Stimulated activated CD4-positive, alpha-beta T cell treated with anti-CD3 and anti-CD28 coated beads, Interleukin-15, amount 100 ng/mL, for 48 hours (primary cell): ENCODE measurements around the gene FCHSD2.
"Not testable (repeated sequence)": the region's sequence is repeated elsewhere in the genome, so short reads cannot be mapped to it uniquely, and the experiment has no call there.

Experiments used
- DNase-seq, 2 donors: peaks; one replicate each; pipeline ENCODE4 v3.0.0-alpha.2; 2020; ENCODE audit warnings: low read depth in 2 of 2

The FCHSD2 gene

GRCh38 chr11:73123892-73124291 is 18.2 kb downstream of the FCHSD2 start:
- DNase-seq = not testable (repeated sequence)

GRCh38 chr11:73121692-73122091 is 20.4 kb downstream of the FCHSD2 start:
- DNase-seq = no peak

- DNase-seq = no peak
These were observed 25.0 kb downstream of the FCHSD2 start for GRCh38 chr11:73117071-73117470.

- DNase-seq = no peak
These were observed 25.5 kb downstream of the FCHSD2 start for GRCh38 chr11:73116636-73117035.

GRCh38 chr11:73114835-73115220 is 27.3 kb downstream of the FCHSD2 start:
- no peak for DNase-seq

- DNase-seq = no peak
These were observed 27.8 kb downstream of the FCHSD2 start for GRCh38 chr11:73114110-73114834.

GRCh38 chr11:73113426-73113825 is 28.7 kb downstream of the FCHSD2 start:
- no peak for DNase-seq

GRCh38 chr11:73107597-73107996 is 34.5 kb downstream of the FCHSD2 start:
- no peak for DNase-seq

GRCh38 chr11:73106347-73106746 is 35.8 kb downstream of the FCHSD2 start:
- DNase-seq = no peak

- DNase-seq = no peak
These were observed 41.5 kb downstream of the FCHSD2 start for GRCh38 chr11:73100578-73100977.

GRCh38 chr11:73099512-73100266 is 42.4 kb downstream of the FCHSD2 start:
- DNase-seq = no peak

- DNase-seq = no peak
These were observed 46.5 kb downstream of the FCHSD2 start for GRCh38 chr11:73095613-73096012.

GRCh38 chr11:73091521-73092305 is 50.4 kb downstream of the FCHSD2 start:
- DNase-seq = no peak

- no peak for DNase-seq
These were observed 54.4 kb downstream of the FCHSD2 start for GRCh38 chr11:73087730-73088129.

GRCh38 chr11:73085189-73085875 is 56.8 kb downstream of the FCHSD2 start:
- DNase-seq = no peak

- DNase-seq = no peak
These were observed 63.5 kb downstream of the FCHSD2 start for GRCh38 chr11:73078631-73079030.

GRCh38 chr11:73077454-73077853 is 64.7 kb downstream of the FCHSD2 start:
- no peak for DNase-seq

- DNase-seq = no peak
These were observed 67.8 kb downstream of the FCHSD2 start for GRCh38 chr11:73074319-73074718.

GRCh38 chr11:73072935-73073481 is 69.1 kb downstream of the FCHSD2 start:
- no peak for DNase-seq

- no peak for DNase-seq
These were observed 71.5 kb downstream of the FCHSD2 start for GRCh38 chr11:73070653-73071052.

GRCh38 chr11:73061857-73062424 is 80.2 kb downstream of the FCHSD2 start:
- DNase-seq = not testable (repeated sequence)
